A549 (cell line): ENCODE data around the gene CEP152. TPM values are rescaled to one million over a fixed set of nuclear protein-coding genes. Genes with fewer than 3 reads are reported as not detected.

Experiments
- ATAC-seq, 2 experiments: fragments of 200-7000 bp in 1 of 2; fragments of >200 bp in 1 of 2; cut with Nextera tagmentation in 1 of 2; cut with Tn5 transposase in 1 of 2; 3 replicates each; pipeline versions ENCODE4 v1.8.0 to v1.9.1; 2018 to 2020; ENCODE audit warnings: mild to moderate bottlenecking in 1 of 2, moderate library complexity in 1 of 2
- CTCF ChIA-PET: fragments of 300-600 bp; sonication (Branson Sonifier 250); formaldehyde crosslinking; extraction: SDS; loops from one replicate; lab custom pipeline; 2021; ENCODE audit warnings: antibody characterized with exemption, inconsistent platforms; lab: Yijun Ruan, JAX
- POLR2A ChIA-PET: fragments of 350-600 bp; formaldehyde crosslinking; extraction: SDS; loops from one replicate; lab custom pipeline; 2021; ENCODE audit warnings: antibody characterized with exemption, inconsistent platforms; lab: Yijun Ruan, JAX
- DNase-seq, 2 experiments: peaks; one replicate each; pipeline versions ENCODE4 v3.0.0 to v3.0.0-alpha.2; 2011 to 2016; ENCODE audit warnings: low read depth in 1 of 2, low spot score in 1 of 2
- FAIRE-seq: peaks from 2 replicates; lab custom pipeline; 2011; peaks lifted over from hg19 to GRCh38; lab: Jason Lieb, UNC
- H3K27ac ChIP-seq, 2 experiments: fragments of >200 bp; sonication (Bioruptor Twin); formaldehyde crosslinking; 3 replicates each; pipeline ENCODE4 v1.5.1; 2016 to 2017
- H3K4me1 ChIP-seq: fragments of >200 bp; sonication (Bioruptor Twin); formaldehyde crosslinking; 3 replicates; pipeline ENCODE4 v1.6.1; 2016
- H3K4me2 ChIP-seq: fragments of >200 bp; sonication (Bioruptor Twin); formaldehyde crosslinking; 3 replicates; pipeline ENCODE4 v1.6.1; 2016
- H3K4me3 ChIP-seq: fragments of >200 bp; sonication (Bioruptor Twin); formaldehyde crosslinking; 3 replicates; pipeline ENCODE4 v1.5.1; 2016
- H3K9me3 ChIP-seq: fragments of >200 bp; sonication (Bioruptor Twin); formaldehyde crosslinking; 3 replicates; pipeline ENCODE4 v1.6.1; 2016
- BHLHE40 ChIP-seq: IDR thresholded peaks from 2 replicates; pipeline ENCODE4 v1.6.1; 2012; ENCODE audit warnings: low read depth, low read length, inconsistent platforms
- CBX2 ChIP-seq: fragments of 200-600 bp; sonication (generic); IDR thresholded peaks from 2 replicates; pipeline ENCODE4 v1.6.1; 2016; ENCODE audit warnings: low read depth, mild to moderate bottlenecking, borderline replicate concordance
- CBX8 ChIP-seq: fragments of 200-600 bp; sonication (generic); IDR thresholded peaks from 2 replicates; pipeline ENCODE4 v1.6.1; 2016
- CHD2 ChIP-seq: fragments of 150-350 bp; IDR thresholded peaks from 2 replicates; pipeline ENCODE4 v1.6.1; 2014; ENCODE audit warnings: low read length; ENCODE audit not compliant: partially characterized antibody
- CTCF ChIP-seq: fragments of >200 bp; sonication (Bioruptor Twin); formaldehyde crosslinking; IDR thresholded peaks from 3 replicates; pipeline ENCODE4 v1.5.1; 2016
- HES2 ChIP-seq: fragments of >200 bp; sonication (Bioruptor Twin); formaldehyde crosslinking; IDR thresholded peaks from 2 replicates; pipeline ENCODE4 v1.6.1; 2016
- KDM1A ChIP-seq: fragments of 200-600 bp; sonication (generic); IDR thresholded peaks from 2 replicates; pipeline ENCODE4 v1.6.1; 2016; ENCODE audit warnings: low read depth, mild to moderate bottlenecking
- MAFK ChIP-seq: fragments of 450-650 bp; IDR thresholded peaks from 2 replicates; pipeline ENCODE4 v1.6.1; 2014; ENCODE audit not compliant: partially characterized antibody
- MYC ChIP-seq: IDR thresholded peaks from 2 replicates; pipeline ENCODE4 v1.6.1; 2012; ENCODE audit warnings: mild to moderate bottlenecking, inconsistent platforms, low read length, improper control_type of control experiment, borderline replicate concordance
- NR3C1 ChIP-seq: fragments of >200 bp; sonication (Bioruptor Twin); formaldehyde crosslinking; IDR thresholded peaks from 3 replicates; pipeline ENCODE4 v1.6.1; 2017
- RARB ChIP-seq: fragments of 250-450 bp; sonication (Bioruptor Pico); IDR thresholded peaks from 2 replicates; pipeline ENCODE4 v1.8.0; 2021; ENCODE audit warnings: mild to moderate bottlenecking, moderate library complexity
- RNF2 ChIP-seq: fragments of 200-600 bp; sonication (generic); IDR thresholded peaks from 2 replicates; pipeline ENCODE4 v1.6.1; 2016; ENCODE audit warnings: low read depth, mild to moderate bottlenecking, antibody characterized with exemption, moderate library complexity, borderline replicate concordance
- SREBF2 ChIP-seq: fragments of 450-650 bp; IDR thresholded peaks from 2 replicates; pipeline ENCODE4 v1.6.1; 2014; ENCODE audit warnings: mild to moderate bottlenecking, moderate library complexity
- TFCP2L1 ChIP-seq: fragments of 250-450 bp; sonication (Bioruptor Pico); IDR thresholded peaks from 2 replicates; pipeline ENCODE4 v1.5.0; 2021; ENCODE audit warnings: mild to moderate bottlenecking
- USF2 ChIP-seq: fragments of 450-650 bp; IDR thresholded peaks from 2 replicates; pipeline ENCODE4 v1.6.1; 2014; ENCODE audit warnings: antibody characterized with exemption
- WGBS: methylation state at CpG from one replicate; pipeline ENCODE4 v1.1.6; 2017; ENCODE audit errors: missing lambda C conversion rate; 5-methylcytosine and 5-hydroxymethylcytosine counted together
- polyA plus RNA-seq, 4 experiments: library from polyadenylated mRNA; depleted of rRNA in 3 of 4; stranded (reverse); fragments of >200 nt; fragmentation: RNase III in 1 of 4; extraction: RNeasy Plus Mini Kit Qiagen cat#74134 plus additional on column Dnase treatment in 1 of 4; gene quantifications; 2 replicates in 3 of 4; 3 replicates in 1 of 4; pipeline ENCODE4 v1.2.3, GENCODE V29; 2011 to 2017
- TF ChIP-seq, protein P1 (sequence below): IDR thresholded peaks from 2 replicates; pipeline ENCODE4 v1.6.1; 2012; ENCODE audit warnings: low read depth, borderline replicate concordance
- TF ChIP-seq, protein P2 (sequence below): IDR thresholded peaks from 2 replicates; pipeline ENCODE4 v1.6.1; 2012
- TF ChIP-seq, protein P3 (sequence below): IDR thresholded peaks from 2 replicates; pipeline ENCODE4 v1.6.1; 2012

CEP152 gene
- polyA plus RNA-seq, 2 of the 4 experiments (the other 2 are of a cell fraction): 3.9 to 4.3 TPM

DNA sequence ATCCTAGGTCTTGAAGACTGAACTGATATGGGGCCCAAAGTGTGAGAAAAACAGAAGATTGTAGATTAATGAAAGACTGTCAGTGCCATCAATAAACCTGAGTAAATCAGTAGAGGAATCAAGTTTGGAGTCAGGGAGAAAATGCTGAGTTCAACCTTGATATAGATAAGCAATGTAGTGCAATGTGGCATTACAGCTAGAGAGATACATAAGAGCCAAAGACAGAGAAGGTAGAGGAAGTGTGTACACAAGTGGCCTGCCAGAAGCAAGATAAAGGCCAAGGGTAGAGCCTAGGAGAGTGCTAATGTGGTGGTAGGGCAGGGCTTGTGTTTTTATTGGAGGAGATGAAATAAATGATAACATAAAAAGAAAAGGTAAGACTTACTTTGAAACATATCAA lies 41.1 kb upstream of the CEP152 start:
- ATAC-seq: no peak
- CTCF ChIA-PET: no interaction called here
- H3K9me3 ChIP-seq: no peaks in the 10 kb centered on the region
- no peak for FAIRE-seq
- no peak overlapping the region for H3K4me3 ChIP-seq
- H3K4me2 ChIP-seq: no peak overlapping the region
- H3K27ac ChIP-seq: no peak overlapping the region
- POLR2A ChIA-PET: no interaction called here
- DNase-seq: no peak
- no peaks in the 10 kb centered on the region; the same call in 2 of the 3 replicates for H3K4me1 ChIP-seq
- TF ChIP-seq KDM1A: no peak

- FAIRE-seq: no peak
Observed at GRCh38 chr15:48850648-48851047, 39.8 kb upstream of the CEP152 start.

GRCh38 chr15:48845123-48845522 lies 34.3 kb upstream of the CEP152 start:
- CTCF ChIA-PET: interaction anchor here (1.1 to 2.0 kb wide), 2 partner anchors 11 to 16 kb away, joined by 5 read pairs; no protein-coding TSS in a partner anchor
- Histone ChIP-seq H3K4me2 (no peak overlapping the region), H3K27ac (no peak overlapping the region), H3K4me1 (no peaks in the 10 kb centered on the region), H3K9me3 (no peaks in the 10 kb centered on the region), H3K4me3 (no peak overlapping the region)
- no peak for TF ChIP-seq TFCP2L1 (CRISPR knock-in tag)
- TF ChIP-seq BHLHE40: no peak
- TF ChIP-seq SREBF2: no peak
- TF ChIP-seq, protein P1, sequence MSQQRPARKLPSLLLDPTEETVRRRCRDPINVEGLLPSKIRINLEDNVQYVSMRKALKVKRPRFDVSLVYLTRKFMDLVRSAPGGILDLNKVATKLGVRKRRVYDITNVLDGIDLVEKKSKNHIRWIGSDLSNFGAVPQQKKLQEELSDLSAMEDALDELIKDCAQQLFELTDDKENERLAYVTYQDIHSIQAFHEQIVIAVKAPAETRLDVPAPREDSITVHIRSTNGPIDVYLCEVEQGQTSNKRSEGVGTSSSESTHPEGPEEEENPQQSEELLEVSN: no peak
- TF ChIP-seq, protein P2, sequence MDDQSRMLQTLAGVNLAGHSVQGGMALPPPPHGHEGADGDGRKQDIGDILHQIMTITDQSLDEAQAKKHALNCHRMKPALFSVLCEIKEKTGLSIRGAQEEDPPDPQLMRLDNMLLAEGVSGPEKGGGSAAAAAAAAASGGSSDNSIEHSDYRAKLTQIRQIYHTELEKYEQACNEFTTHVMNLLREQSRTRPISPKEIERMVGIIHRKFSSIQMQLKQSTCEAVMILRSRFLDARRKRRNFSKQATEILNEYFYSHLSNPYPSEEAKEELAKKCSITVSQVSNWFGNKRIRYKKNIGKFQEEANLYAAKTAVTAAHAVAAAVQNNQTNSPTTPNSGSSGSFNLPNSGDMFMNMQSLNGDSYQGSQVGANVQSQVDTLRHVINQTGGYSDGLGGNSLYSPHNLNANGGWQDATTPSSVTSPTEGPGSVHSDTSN: no peak
- no peak for TF ChIP-seq RNF2
- no peak for TF ChIP-seq CBX2
- no peak for TF ChIP-seq NR3C1
- no peak for TF ChIP-seq CHD2
- DNase-seq: no peak
- POLR2A ChIA-PET: no interaction called here
- FAIRE-seq: no peak
- ATAC-seq: no peak
- WGBS: 20% methylated on average over 1 of the region's 1 CpG

More at GRCh38 chr15:48850648-48851047, 39.8 kb upstream of the CEP152 start:
- H3K4me1 ChIP-seq: no peaks in the 10 kb centered on the region; the same call in 2 of the 3 replicates
- DNase-seq (no peak), ATAC-seq (no peak)
- no peak overlapping the region for H3K4me3 ChIP-seq
- TF ChIP-seq MAFK (no peak), NR3C1 (no peak), HES2 (no peak), MYC (no peak), RARB (CRISPR knock-in tag) (no peak), CTCF (no peak), CBX8 (no peak), USF2 (no peak)
- TF ChIP-seq, protein P1: no peak
- TF ChIP-seq, protein P3, sequence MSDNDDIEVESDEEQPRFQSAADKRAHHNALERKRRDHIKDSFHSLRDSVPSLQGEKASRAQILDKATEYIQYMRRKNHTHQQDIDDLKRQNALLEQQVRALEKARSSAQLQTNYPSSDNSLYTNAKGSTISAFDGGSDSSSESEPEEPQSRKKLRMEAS: no peak
- POLR2A ChIA-PET: no interaction called here
- CTCF ChIA-PET: interaction anchor here (1.6 kb wide), 1 partner anchor 11 kb away, joined by 3 read pairs; no protein-coding TSS in a partner anchor
- WGBS: 41% methylated on average over 2 of the region's 2 CpGs
- H3K4me2 ChIP-seq: no peak overlapping the region
- no peaks in the 10 kb centered on the region for H3K9me3 ChIP-seq
- no peak overlapping the region for H3K27ac ChIP-seq
